GM13977 (cell line): ENCODE measurements around the gene MED23.

Source experiments
- DNase-seq: peaks from one replicate; pipeline ENCODE4 v3.0.0; 2012; ENCODE audit warnings: low spot score
- in situ Hi-C: fragments of 300-500 bp; cut with MboI; formaldehyde crosslinking; loops from one replicate; pipeline ENCODE4 v1.12.0; 2022; ENCODE audit warnings: low sequenced_read_pairs, low pct_unique_long_range_greater_than_20kb, mixed read lengths, inconsistent platforms; ENCODE audit not compliant: unreplicated experiment
- TF ChIP-seq, protein P1 (sequence below): IDR thresholded peaks from 2 replicates; pipeline ENCODE4 v1.5.1; 2012; ENCODE audit warnings: mild to moderate bottlenecking, control low read depth; ENCODE audit not compliant: insufficient read depth; ENCODE audit errors: extremely low read depth, missing control alignments

Gene MED23

DNA sequence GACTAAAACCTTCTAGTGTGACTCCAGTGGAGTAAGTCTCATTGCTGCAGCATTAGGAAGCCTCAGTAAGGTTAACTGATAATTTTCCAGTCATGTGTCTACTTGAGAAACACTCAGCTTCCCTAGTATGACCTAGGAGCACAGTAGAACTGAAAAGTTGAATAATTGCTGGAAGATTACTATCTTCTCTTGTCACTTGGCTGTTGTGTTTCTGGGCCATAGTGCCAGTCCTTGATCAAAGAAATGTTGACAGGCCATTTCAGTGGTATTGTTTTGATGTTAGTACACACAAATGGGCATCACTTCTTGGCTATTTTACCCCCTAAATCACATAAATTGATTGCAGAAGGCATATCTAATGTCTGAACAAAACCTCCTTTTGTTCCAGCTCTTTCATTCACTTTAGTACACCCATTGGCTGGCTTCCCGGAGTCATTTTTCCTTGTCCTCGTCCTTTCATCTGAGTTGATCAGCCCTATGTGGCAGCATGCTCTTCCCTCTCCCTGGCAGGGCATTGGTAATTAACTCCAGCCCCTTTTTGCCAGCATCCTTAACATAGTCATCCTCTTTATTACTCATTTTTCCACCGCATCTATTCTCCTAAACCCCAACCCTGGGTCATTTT is 15.1 kb upstream of the MED23 start:
- DNase-seq: no peak
- in situ Hi-C loops: no loop called here
- TF ChIP-seq, protein P1, sequence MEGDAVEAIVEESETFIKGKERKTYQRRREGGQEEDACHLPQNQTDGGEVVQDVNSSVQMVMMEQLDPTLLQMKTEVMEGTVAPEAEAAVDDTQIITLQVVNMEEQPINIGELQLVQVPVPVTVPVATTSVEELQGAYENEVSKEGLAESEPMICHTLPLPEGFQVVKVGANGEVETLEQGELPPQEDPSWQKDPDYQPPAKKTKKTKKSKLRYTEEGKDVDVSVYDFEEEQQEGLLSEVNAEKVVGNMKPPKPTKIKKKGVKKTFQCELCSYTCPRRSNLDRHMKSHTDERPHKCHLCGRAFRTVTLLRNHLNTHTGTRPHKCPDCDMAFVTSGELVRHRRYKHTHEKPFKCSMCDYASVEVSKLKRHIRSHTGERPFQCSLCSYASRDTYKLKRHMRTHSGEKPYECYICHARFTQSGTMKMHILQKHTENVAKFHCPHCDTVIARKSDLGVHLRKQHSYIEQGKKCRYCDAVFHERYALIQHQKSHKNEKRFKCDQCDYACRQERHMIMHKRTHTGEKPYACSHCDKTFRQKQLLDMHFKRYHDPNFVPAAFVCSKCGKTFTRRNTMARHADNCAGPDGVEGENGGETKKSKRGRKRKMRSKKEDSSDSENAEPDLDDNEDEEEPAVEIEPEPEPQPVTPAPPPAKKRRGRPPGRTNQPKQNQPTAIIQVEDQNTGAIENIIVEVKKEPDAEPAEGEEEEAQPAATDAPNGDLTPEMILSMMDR: no peak

DNA sequence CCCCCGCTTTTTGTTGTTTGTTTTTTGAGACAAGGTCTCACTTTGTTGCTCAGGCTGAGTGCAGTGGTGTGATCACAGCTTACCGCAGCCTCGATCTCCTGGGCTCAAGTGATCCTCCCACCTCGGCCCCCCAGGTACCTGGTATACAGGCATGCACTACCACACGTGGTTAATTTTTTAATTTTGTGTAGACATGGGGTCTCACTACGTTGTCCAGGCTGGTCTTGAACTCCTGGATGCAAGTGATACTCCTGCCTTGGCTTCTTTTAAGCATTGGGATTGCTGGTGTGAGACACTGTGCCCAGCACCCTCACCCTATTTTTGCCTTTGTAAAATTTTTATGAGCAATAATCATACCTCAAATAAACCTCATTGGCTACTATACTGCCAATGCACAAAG is 14.5 kb upstream of the MED23 start:
- in situ Hi-C loops: no loop called here
- TF ChIP-seq, protein P1: no peak
- no peak for DNase-seq

DNA sequence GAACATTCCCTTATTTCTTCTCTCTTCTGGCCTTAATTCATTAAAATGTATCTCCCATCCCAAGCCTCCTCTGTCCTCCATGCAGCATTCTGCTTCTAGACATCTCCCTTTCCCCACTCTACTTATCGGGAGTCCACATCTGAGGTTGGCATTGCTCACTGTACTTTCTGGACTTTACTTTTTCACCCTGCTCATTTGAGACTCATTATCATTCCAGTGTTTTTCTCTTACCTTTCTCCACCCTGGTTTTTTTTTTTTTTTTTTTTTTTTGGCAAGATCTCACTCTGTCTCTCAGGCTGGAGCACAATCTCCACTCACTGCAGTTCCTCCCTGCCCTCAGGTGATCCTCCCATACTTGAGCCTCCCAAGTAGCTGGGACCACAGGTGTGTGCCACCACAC is 13.5 kb upstream of the MED23 start:
- TF ChIP-seq, protein P1: no peak
- DNase-seq: no peak
- in situ Hi-C loops: no loop called here

DNA sequence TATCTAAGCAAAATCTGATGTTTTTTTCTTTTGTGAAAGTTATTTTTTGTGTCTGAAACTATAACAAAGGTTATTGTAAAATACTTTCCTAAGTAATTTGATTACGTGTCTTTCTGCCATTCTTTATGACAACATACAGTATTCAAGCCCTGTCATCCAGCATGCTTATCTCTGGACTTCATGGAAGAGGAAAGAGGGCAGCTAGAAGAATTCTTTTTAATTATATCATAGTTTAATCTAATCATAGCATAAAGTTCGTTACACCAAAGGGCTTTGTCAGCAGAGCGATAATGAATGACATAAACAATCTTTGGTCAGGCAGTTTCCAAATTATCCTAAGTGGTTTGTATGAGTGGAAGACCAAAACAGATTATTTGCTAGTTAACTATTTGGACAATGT is 12.5 kb upstream of the MED23 start:
- DNase-seq: no peak
- TF ChIP-seq, protein P1: no peak
- in situ Hi-C loops: no loop called here

DNA sequence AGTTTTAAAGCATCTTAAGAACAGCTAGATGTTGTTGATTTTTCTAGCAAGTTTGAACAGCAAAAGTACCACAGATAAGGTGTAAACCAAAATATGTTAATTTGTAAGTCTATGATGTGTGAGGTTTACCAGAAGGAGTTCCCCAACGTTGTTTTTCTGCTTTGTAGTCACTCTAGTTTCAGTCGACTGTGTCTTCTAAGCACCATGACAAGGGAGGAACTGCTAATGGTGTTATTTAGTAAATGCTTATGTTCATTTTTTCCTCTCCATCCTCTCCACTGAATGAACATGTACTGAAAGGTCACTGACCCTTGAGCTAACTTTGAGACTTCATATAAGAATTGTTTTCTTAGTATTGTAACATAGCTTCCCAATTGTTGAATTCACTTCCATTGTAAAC is 12.1 kb upstream of the MED23 start:
- TF ChIP-seq, protein P1: no peak
- in situ Hi-C loops: no loop called here
- peak; percentile 28 for DNase-seq

DNA sequence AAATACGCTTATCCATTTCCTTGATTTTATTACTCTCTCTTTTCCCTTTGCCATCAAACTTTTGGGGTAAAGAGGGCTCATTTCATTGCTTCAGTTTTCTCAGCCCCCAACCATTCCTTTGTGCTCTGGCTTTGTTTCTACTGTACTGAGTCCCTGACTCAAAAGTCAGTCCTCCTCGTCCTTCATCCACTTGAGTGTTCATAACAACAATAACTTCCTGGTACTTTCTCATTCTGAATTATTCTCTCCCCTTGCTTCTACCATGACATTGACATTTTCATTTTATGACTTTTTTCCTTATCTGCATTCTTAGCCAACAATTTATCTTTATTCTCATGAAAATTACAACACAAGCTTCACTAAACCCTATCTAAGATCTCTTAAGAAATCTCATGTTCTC is 10.0 kb upstream of the MED23 start:
- TF ChIP-seq, protein P1: no peak
- no peak for DNase-seq
- in situ Hi-C loops: no loop called here
